IPS DF 19.7 (cell line): Measurements from ENCODE around the gene ACSL6.
"Not testable (repeated sequence)": the region's sequence is repeated elsewhere in the genome, so short reads cannot be mapped to it uniquely, and the experiment has no call there.

Source experiments
- DNase-seq: peaks from one replicate; pipeline ENCODE4 v3.0.0-alpha.2; 2013; ENCODE audit warnings: low read depth, low spot score

Gene ACSL6

GRCh38 chr5:131942016-131942415, 69.4 kb downstream of the ACSL6 start:
- DNase-seq: no peak

- no peak for DNase-seq
Observed at GRCh38 chr5:131939690-131940345, 71.6 kb downstream of the ACSL6 start.

GRCh38 chr5:131932235-131932634, 79.2 kb downstream of the ACSL6 start:
- DNase-seq: peak; percentile 40

- DNase-seq: no peak
Observed at GRCh38 chr5:131928957-131929356, 82.5 kb downstream of the ACSL6 start.

GRCh38 chr5:131926168-131926567, 85.3 kb downstream of the ACSL6 start:
- DNase-seq: no peak

GRCh38 chr5:131916481-131916880, 95.0 kb downstream of the ACSL6 start:
- DNase-seq: no peak

GRCh38 chr5:131914472-131914871, 97.0 kb downstream of the ACSL6 start:
- no peak for DNase-seq

GRCh38 chr5:131913603-131914002, 97.9 kb downstream of the ACSL6 start:
- DNase-seq: no peak

GRCh38 chr5:131906668-131907067, 104.8 kb downstream of the ACSL6 start:
- no peak for DNase-seq

- not testable (repeated sequence) for DNase-seq
Observed at GRCh38 chr5:131902266-131902665, 109.2 kb downstream of the ACSL6 start.
